Measurements from ENCODE around the gene PLEKHF1. TPM values are rescaled to one million over a fixed set of nuclear protein-coding genes. Genes with fewer than 3 reads are reported as not detected.

PLEKHF1 gene
- total and polyA plus RNA-seq, 2 experiments from 2014 or later: 10.1 to 25.1 TPM

DNA sequence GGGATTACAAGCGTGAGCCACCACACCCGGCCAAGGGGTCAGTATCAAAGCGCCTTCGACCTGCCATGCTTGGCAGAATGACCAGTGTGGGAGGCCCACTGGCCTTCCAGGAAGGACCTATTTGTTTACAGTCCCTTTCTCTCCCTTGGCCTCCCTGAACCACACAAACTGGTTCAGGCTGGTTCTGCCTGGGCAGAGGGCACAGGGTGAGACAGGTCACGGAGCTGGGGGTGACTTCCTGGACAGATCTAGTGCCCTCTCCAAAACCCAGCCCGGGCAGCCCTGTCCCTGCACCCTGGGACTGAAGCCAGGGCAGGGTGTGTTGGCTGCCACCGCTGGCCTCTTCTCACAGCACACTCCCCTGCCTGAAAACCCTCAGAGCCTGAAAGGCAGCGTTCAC, 11.3 kb downstream of the PLEKHF1 start (continued):
- TF ChIP-seq, protein P1, sequence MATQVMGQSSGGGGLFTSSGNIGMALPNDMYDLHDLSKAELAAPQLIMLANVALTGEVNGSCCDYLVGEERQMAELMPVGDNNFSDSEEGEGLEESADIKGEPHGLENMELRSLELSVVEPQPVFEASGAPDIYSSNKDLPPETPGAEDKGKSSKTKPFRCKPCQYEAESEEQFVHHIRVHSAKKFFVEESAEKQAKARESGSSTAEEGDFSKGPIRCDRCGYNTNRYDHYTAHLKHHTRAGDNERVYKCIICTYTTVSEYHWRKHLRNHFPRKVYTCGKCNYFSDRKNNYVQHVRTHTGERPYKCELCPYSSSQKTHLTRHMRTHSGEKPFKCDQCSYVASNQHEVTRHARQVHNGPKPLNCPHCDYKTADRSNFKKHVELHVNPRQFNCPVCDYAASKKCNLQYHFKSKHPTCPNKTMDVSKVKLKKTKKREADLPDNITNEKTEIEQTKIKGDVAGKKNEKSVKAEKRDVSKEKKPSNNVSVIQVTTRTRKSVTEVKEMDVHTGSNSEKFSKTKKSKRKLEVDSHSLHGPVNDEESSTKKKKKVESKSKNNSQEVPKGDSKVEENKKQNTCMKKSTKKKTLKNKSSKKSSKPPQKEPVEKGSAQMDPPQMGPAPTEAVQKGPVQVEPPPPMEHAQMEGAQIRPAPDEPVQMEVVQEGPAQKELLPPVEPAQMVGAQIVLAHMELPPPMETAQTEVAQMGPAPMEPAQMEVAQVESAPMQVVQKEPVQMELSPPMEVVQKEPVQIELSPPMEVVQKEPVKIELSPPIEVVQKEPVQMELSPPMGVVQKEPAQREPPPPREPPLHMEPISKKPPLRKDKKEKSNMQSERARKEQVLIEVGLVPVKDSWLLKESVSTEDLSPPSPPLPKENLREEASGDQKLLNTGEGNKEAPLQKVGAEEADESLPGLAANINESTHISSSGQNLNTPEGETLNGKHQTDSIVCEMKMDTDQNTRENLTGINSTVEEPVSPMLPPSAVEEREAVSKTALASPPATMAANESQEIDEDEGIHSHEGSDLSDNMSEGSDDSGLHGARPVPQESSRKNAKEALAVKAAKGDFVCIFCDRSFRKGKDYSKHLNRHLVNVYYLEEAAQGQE (IDR thresholded peaks at IDR 0.05; ENCODE audit: unreplicated experiment): no peak
- no peak for TF ChIP-seq NANOG (IDR thresholded peaks at IDR 0.05; ENCODE audit: borderline replicate concordance)
- TF ChIP-seq, protein P2, sequence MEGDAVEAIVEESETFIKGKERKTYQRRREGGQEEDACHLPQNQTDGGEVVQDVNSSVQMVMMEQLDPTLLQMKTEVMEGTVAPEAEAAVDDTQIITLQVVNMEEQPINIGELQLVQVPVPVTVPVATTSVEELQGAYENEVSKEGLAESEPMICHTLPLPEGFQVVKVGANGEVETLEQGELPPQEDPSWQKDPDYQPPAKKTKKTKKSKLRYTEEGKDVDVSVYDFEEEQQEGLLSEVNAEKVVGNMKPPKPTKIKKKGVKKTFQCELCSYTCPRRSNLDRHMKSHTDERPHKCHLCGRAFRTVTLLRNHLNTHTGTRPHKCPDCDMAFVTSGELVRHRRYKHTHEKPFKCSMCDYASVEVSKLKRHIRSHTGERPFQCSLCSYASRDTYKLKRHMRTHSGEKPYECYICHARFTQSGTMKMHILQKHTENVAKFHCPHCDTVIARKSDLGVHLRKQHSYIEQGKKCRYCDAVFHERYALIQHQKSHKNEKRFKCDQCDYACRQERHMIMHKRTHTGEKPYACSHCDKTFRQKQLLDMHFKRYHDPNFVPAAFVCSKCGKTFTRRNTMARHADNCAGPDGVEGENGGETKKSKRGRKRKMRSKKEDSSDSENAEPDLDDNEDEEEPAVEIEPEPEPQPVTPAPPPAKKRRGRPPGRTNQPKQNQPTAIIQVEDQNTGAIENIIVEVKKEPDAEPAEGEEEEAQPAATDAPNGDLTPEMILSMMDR (conservative IDR thresholded peaks at IDR 0.05; ENCODE audit: low read depth in 2 of 2): no peak
- TF ChIP-seq, protein P3, sequence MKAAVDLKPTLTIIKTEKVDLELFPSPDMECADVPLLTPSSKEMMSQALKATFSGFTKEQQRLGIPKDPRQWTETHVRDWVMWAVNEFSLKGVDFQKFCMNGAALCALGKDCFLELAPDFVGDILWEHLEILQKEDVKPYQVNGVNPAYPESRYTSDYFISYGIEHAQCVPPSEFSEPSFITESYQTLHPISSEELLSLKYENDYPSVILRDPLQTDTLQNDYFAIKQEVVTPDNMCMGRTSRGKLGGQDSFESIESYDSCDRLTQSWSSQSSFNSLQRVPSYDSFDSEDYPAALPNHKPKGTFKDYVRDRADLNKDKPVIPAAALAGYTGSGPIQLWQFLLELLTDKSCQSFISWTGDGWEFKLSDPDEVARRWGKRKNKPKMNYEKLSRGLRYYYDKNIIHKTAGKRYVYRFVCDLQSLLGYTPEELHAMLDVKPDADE (IDR thresholded peaks at IDR 0.05): no peak
- TF ChIP-seq EZH2 (IDR thresholded peaks at IDR 0.05; ENCODE audit: low read depth, unreplicated experiment): no peak

DNA sequence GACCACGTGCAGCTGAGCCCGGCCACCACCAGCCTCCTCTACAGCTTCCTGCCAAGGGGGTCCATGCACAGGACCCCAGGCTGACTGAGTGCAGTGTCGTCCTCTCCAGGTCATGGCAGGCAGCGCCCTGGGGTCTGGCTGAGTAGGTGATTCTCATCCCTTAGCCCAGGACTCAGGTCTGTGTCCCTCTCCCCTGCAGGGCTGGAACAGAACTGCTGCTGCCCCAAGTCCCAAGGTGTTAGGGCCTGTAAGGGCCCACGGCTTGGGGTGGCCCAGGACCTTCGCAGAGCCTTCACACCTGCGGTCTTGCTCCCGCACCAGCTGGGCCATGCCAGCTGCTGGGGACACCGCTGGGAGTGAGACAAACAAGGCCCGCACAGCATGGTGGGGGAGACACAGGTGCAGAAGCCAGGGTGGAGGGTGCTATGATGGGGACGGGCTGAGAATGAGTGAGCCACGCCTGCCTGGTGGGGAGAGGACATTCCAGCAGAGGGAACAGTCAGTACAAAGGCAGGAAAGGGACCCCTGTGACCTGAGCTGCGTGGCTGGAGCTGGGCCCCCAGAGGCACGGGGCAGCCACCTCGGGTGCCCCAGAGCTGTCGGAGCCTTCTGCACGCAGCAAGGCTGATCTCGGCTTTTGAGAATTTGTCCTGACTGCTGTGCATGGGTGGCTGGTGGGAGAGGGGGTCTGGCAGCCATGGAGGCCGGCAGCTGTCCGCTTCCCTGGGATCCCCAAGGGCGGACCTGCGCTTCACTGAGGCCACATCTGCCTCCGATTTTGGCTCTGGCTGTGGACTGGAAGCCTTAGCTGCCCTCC, 11.9 kb downstream of the PLEKHF1 start:
- Mint-ChIP-seq H3K9me3 (no peaks in the 10 kb centered on the region; the same call in 2 of the 3 replicates), H3K27ac (peak overlapping the region; percentile 72), H3K4me1 (peaks cover 3% of the 10 kb centered on the region; the same call in 1 of the 3 replicates), H3K36me3 (ENCODE audit: low read depth) (peaks cover 3% of the 10 kb centered on the region; the same call in 1 of the 3 replicates), H3K4me3 (no peak overlapping the region), H3K27me3 (ENCODE audit: insufficient read depth, low read depth, poor library complexity) (peaks cover 11% of the 10 kb centered on the region)
- peak; percentile 76 for ATAC-seq
- no peaks in the 10 kb centered on the region for H3F3A ChIP-seq (replicated peaks; ENCODE audit: low read depth)
- no peak overlapping the region for H3K27ac ChIP-seq (ENCODE audit: low read depth)
- H3K27me3 ChIP-seq (ENCODE audit: insufficient read depth): no peaks in the 10 kb centered on the region
- peaks cover 4% of the 10 kb centered on the region for H3K79me2 ChIP-seq (replicated peaks; ENCODE audit: insufficient read depth)
- no peak overlapping the region for H2AFZ ChIP-seq
- no peaks in the 10 kb centered on the region for H3K9me2 ChIP-seq (ENCODE audit: insufficient read depth)
- H3K4me3 ChIP-seq: no peak overlapping the region
- peak; percentile 47 for DNase-seq (ENCODE audit: low spot score)
- no peaks in the 10 kb centered on the region for H3K4me1 ChIP-seq (ENCODE audit: insufficient read depth)
- H3K36me3 ChIP-seq (ENCODE audit: insufficient read depth): no peaks in the 10 kb centered on the region
- TF ChIP-seq CREB1 (CRISPR knock-in tag; IDR thresholded peaks at IDR 0.05; ENCODE audit: low read depth): no peak
- TF ChIP-seq, protein P2 (conservative IDR thresholded peaks at IDR 0.05; ENCODE audit: low read depth in 2 of 2): 0 out of 4 replicates have a peak, but pooled peaks of 1 of the 2 experiments have one; percentile 7
- no peak overlapping the region for H3K4me2 ChIP-seq
- H4K20me1 ChIP-seq (replicated peaks; ENCODE audit: insufficient read depth): no peaks in the 10 kb centered on the region

Data from GM23338 (cell line).